ENCODE measurements around the gene AKT2.
"Not testable (repeated sequence)": the region's sequence is repeated elsewhere in the genome, so short reads cannot be mapped to it uniquely, and the experiment has no call there.

Gene AKT2

GRCh38 chr19:40223135-40223822, 61.9 kb downstream of the AKT2 start:
- Histone ChIP-seq H4K20me1 (ENCODE audit: insufficient read depth, low read length) (no peaks in the 10 kb centered on the region), H3K27ac (ENCODE audit: low read length) (no peak overlapping the region), H3K9me3 (ENCODE audit: insufficient read depth, low read length) (no peaks in the 10 kb centered on the region), H3K36me3 (replicated peaks; ENCODE audit: low read depth, low read length) (no peaks in the 10 kb centered on the region), H3K4me2 (ENCODE audit: low read length) (no peak overlapping the region), H3K9ac (ENCODE audit: low read length) (no peak overlapping the region), H2AFZ (ENCODE audit: low read depth, low read length) (no peak overlapping the region), H3K4me3 (ENCODE audit: low read length) (no peak overlapping the region), H3K27me3 (ENCODE audit: low read depth, low read length) (0 out of 2 replicates have a peak, but pooled peaks cover 3% of the 10 kb centered on the region), H3K4me1 (ENCODE audit: low read length) (peaks cover 9% of the 10 kb centered on the region), H3K79me2 (ENCODE audit: low read length) (no peaks in the 10 kb centered on the region)
- no peak for TF ChIP-seq CTCF (IDR thresholded peaks at IDR 0.05; ENCODE audit: low read depth, low read length)
- TF ChIP-seq EZH2phosphoT487 (IDR thresholded peaks at IDR 0.05; ENCODE audit: low read depth): no peak

GRCh38 chr19:40221858-40222619, 63.1 kb downstream of the AKT2 start:
- Histone ChIP-seq H3K79me2 (ENCODE audit: low read length) (no peaks in the 10 kb centered on the region), H3K9me3 (ENCODE audit: insufficient read depth, low read length) (no peaks in the 10 kb centered on the region), H3K36me3 (replicated peaks; ENCODE audit: low read depth, low read length) (no peaks in the 10 kb centered on the region), H3K4me1 (ENCODE audit: low read length) (peaks cover 9% of the 10 kb centered on the region), H3K4me2 (ENCODE audit: low read length) (peak overlapping the region; percentile 18), H3K27ac (ENCODE audit: low read length) (no peak overlapping the region), H2AFZ (ENCODE audit: low read depth, low read length) (no peak overlapping the region), H3K27me3 (ENCODE audit: low read depth, low read length) (0 out of 2 replicates have a peak, but pooled peaks cover 3% of the 10 kb centered on the region), H4K20me1 (ENCODE audit: insufficient read depth, low read length) (no peaks in the 10 kb centered on the region), H3K9ac (ENCODE audit: low read length) (no peak overlapping the region), H3K4me3 (ENCODE audit: low read length) (no peak overlapping the region)
- no peak for TF ChIP-seq EZH2phosphoT487 (IDR thresholded peaks at IDR 0.05; ENCODE audit: low read depth)
- peak; percentile 94 for TF ChIP-seq CTCF (IDR thresholded peaks at IDR 0.05; ENCODE audit: low read depth, low read length)

- Histone ChIP-seq H3K27me3 (ENCODE audit: low read depth, low read length) (0 out of 2 replicates have a peak, but pooled peaks cover 3% of the 10 kb centered on the region), H3K79me2 (ENCODE audit: low read length) (no peaks in the 10 kb centered on the region), H3K9ac (ENCODE audit: low read length) (no peak overlapping the region), H3K27ac (ENCODE audit: low read length) (no peak overlapping the region), H3K4me2 (ENCODE audit: low read length) (no peak overlapping the region), H2AFZ (ENCODE audit: low read depth, low read length) (no peak overlapping the region), H3K36me3 (replicated peaks; ENCODE audit: low read depth, low read length) (no peaks in the 10 kb centered on the region), H3K4me1 (ENCODE audit: low read length) (peaks cover 9% of the 10 kb centered on the region), H3K9me3 (ENCODE audit: insufficient read depth, low read length) (no peaks in the 10 kb centered on the region), H3K4me3 (ENCODE audit: low read length) (no peak overlapping the region), H4K20me1 (ENCODE audit: insufficient read depth, low read length) (no peaks in the 10 kb centered on the region)
- TF ChIP-seq CTCF (IDR thresholded peaks at IDR 0.05; ENCODE audit: low read depth, low read length): no peak
- TF ChIP-seq EZH2phosphoT487 (IDR thresholded peaks at IDR 0.05; ENCODE audit: low read depth): no peak
Observed at GRCh38 chr19:40220674-40221073, 64.5 kb downstream of the AKT2 start.

GRCh38 chr19:40219721-40220276, 65.3 kb downstream of the AKT2 start:
- Histone ChIP-seq H3K27ac (ENCODE audit: low read length) (no peak overlapping the region), H3K27me3 (ENCODE audit: low read depth, low read length) (no peaks in the 10 kb centered on the region), H3K4me3 (ENCODE audit: low read length) (no peak overlapping the region), H3K36me3 (replicated peaks; ENCODE audit: low read depth, low read length) (no peaks in the 10 kb centered on the region), H3K9ac (ENCODE audit: low read length) (no peak overlapping the region), H3K9me3 (ENCODE audit: insufficient read depth, low read length) (no peaks in the 10 kb centered on the region), H4K20me1 (ENCODE audit: insufficient read depth, low read length) (no peaks in the 10 kb centered on the region), H3K4me1 (ENCODE audit: low read length) (peaks cover 9% of the 10 kb centered on the region), H2AFZ (ENCODE audit: low read depth, low read length) (no peak overlapping the region), H3K79me2 (ENCODE audit: low read length) (no peaks in the 10 kb centered on the region), H3K4me2 (ENCODE audit: low read length) (peak overlapping the region; percentile 10; the same call in 1 of the 2 replicates)
- TF ChIP-seq CTCF (IDR thresholded peaks at IDR 0.05; ENCODE audit: low read depth, low read length): no peak
- TF ChIP-seq EZH2phosphoT487 (IDR thresholded peaks at IDR 0.05; ENCODE audit: low read depth): no peak

GRCh38 chr19:40219029-40219428, 66.1 kb downstream of the AKT2 start:
- H3K79me2 ChIP-seq (ENCODE audit: low read length); H3K27ac ChIP-seq (ENCODE audit: low read length); H3K9ac ChIP-seq (ENCODE audit: low read length); H3K36me3 ChIP-seq (replicated peaks; ENCODE audit: low read depth, low read length); H3K4me3 ChIP-seq (ENCODE audit: low read length); H3K9me3 ChIP-seq (ENCODE audit: insufficient read depth, low read length); H4K20me1 ChIP-seq (ENCODE audit: insufficient read depth, low read length); H3K4me1 ChIP-seq (ENCODE audit: low read length); H2AFZ ChIP-seq (ENCODE audit: low read depth, low read length); H3K27me3 ChIP-seq (ENCODE audit: low read depth, low read length); H3K4me2 ChIP-seq (ENCODE audit: low read length): not testable (repeated sequence)
